ENCODE results near the gene MPG. TPM values are rescaled to one million over a fixed set of nuclear protein-coding genes. Genes with fewer than 3 reads are reported as not detected.
"Not testable (repeated sequence)": the region's sequence is repeated elsewhere in the genome, so short reads cannot be mapped to it uniquely, and the experiment has no call there.

MPG gene
- total RNA-seq, 2 donors from 2014 or later = 45.6 to 51.9 TPM

GRCh38 chr16:42069-42457 lies 36.0 kb upstream of the MPG start:
- ATAC-seq (replicated peaks) = no peak
- Mint-ChIP-seq H3K27ac (no peak overlapping the region), H3K9me3 (no peaks in the 10 kb centered on the region), H3K4me1 (peaks cover 10% of the 10 kb centered on the region), H3K36me3 (ENCODE audit: low read depth) (peaks cover 66% of the 10 kb centered on the region), H3K4me3 (no peak overlapping the region), H3K27me3 (no peaks in the 10 kb centered on the region)

GRCh38 chr16:42691-43090 lies 35.3 kb upstream of the MPG start:
- H3K4me1 Mint-ChIP-seq = peaks cover 10% of the 10 kb centered on the region
- H3K9me3 Mint-ChIP-seq = no peaks in the 10 kb centered on the region
- H3K4me3 Mint-ChIP-seq = no peak overlapping the region
- no peaks in the 10 kb centered on the region for H3K27me3 Mint-ChIP-seq
- H3K36me3 Mint-ChIP-seq (ENCODE audit: low read depth) = peaks cover 72% of the 10 kb centered on the region
- no peak for ATAC-seq (replicated peaks)
- H3K27ac Mint-ChIP-seq = no peak overlapping the region

- H3K4me1 Mint-ChIP-seq = peaks cover 10% of the 10 kb centered on the region
- H3K4me3 Mint-ChIP-seq = no peak overlapping the region
- no peak overlapping the region for H3K27ac Mint-ChIP-seq
- no peak for ATAC-seq (replicated peaks)
- peaks cover 78% of the 10 kb centered on the region for H3K36me3 Mint-ChIP-seq (ENCODE audit: low read depth)
- H3K9me3 Mint-ChIP-seq = no peaks in the 10 kb centered on the region
- no peaks in the 10 kb centered on the region for H3K27me3 Mint-ChIP-seq
Measured at GRCh38 chr16:43294-43693, 34.7 kb upstream of the MPG start.

- ATAC-seq (replicated peaks) = no peak
- Mint-ChIP-seq H3K9me3 (no peaks in the 10 kb centered on the region), H3K4me1 (peaks cover 6% of the 10 kb centered on the region), H3K27me3 (no peaks in the 10 kb centered on the region), H3K27ac (no peak overlapping the region), H3K4me3 (no peak overlapping the region), H3K36me3 (ENCODE audit: low read depth) (peaks cover 86% of the 10 kb centered on the region)
Measured at GRCh38 chr16:44655-45054, 33.4 kb upstream of the MPG start.

GRCh38 chr16:45454-45853 lies 32.6 kb upstream of the MPG start:
- Mint-ChIP-seq H3K4me3 (no peak overlapping the region), H3K27me3 (no peaks in the 10 kb centered on the region), H3K36me3 (ENCODE audit: low read depth) (peaks cover 94% of the 10 kb centered on the region), H3K27ac (no peak overlapping the region), H3K9me3 (no peaks in the 10 kb centered on the region), H3K4me1 (peaks cover 11% of the 10 kb centered on the region)
- ATAC-seq (replicated peaks) = no peak

GRCh38 chr16:46510-46909 lies 31.5 kb upstream of the MPG start:
- H3K4me3 Mint-ChIP-seq; H3K9me3 Mint-ChIP-seq; H3K27me3 Mint-ChIP-seq; H3K27ac Mint-ChIP-seq; ATAC-seq (replicated peaks): not testable (repeated sequence)
- peaks cover 11% of the 10 kb centered on the region for H3K4me1 Mint-ChIP-seq
- peaks cover 100% of the 10 kb centered on the region for H3K36me3 Mint-ChIP-seq (ENCODE audit: low read depth)

GRCh38 chr16:47234-47633 lies 30.8 kb upstream of the MPG start:
- peaks cover 98% of the 10 kb centered on the region for H3K36me3 Mint-ChIP-seq (ENCODE audit: low read depth)
- no peak overlapping the region for H3K4me3 Mint-ChIP-seq
- H3K4me1 Mint-ChIP-seq = peaks cover 5% of the 10 kb centered on the region
- H3K27me3 Mint-ChIP-seq = no peaks in the 10 kb centered on the region
- H3K9me3 Mint-ChIP-seq = no peaks in the 10 kb centered on the region
- no peak overlapping the region for H3K27ac Mint-ChIP-seq
- no peak for ATAC-seq (replicated peaks)

GRCh38 chr16:50769-51591 lies 27.0 kb upstream of the MPG start:
- Mint-ChIP-seq H3K4me3 (peak overlapping the region; percentile 89), H3K27ac (no peak overlapping the region), H3K27me3 (no peaks in the 10 kb centered on the region), H3K9me3 (no peaks in the 10 kb centered on the region), H3K4me1 (peaks cover 5% of the 10 kb centered on the region), H3K36me3 (ENCODE audit: low read depth) (peaks cover 76% of the 10 kb centered on the region)
- ATAC-seq (replicated peaks) = no peak

- H3K27me3 Mint-ChIP-seq = no peaks in the 10 kb centered on the region
- peaks cover 69% of the 10 kb centered on the region for H3K36me3 Mint-ChIP-seq (ENCODE audit: low read depth)
- H3K4me3 Mint-ChIP-seq = peak within 1 kb of the TSS; percentile 89
- no peaks in the 10 kb centered on the region for H3K9me3 Mint-ChIP-seq
- ATAC-seq (replicated peaks) = peak; percentile 99
- H3K27ac Mint-ChIP-seq = peak within 1 kb of the TSS; percentile 63
- peaks cover 12% of the 10 kb centered on the region for H3K4me1 Mint-ChIP-seq
Measured at GRCh38 chr16:53346-54236, 24.4 kb upstream of the MPG start, which contains the start of the genes POLR3K and SNRNP25. POLR3K (minus strand) TSS chr16:53608; CDS start chr16:53586, 22 bp downstream. SNRNP25 (plus strand) TSS chr16:53828; CDS start chr16:54017, 189 bp downstream.

- ATAC-seq (replicated peaks) = no peak
- H3K9me3 Mint-ChIP-seq = no peaks in the 10 kb centered on the region
- no peaks in the 10 kb centered on the region for H3K27me3 Mint-ChIP-seq
- peak overlapping the region; percentile 63 for H3K27ac Mint-ChIP-seq
- H3K4me3 Mint-ChIP-seq = peak overlapping the region; percentile 89
- H3K4me1 Mint-ChIP-seq = peaks cover 12% of the 10 kb centered on the region
- H3K36me3 Mint-ChIP-seq (ENCODE audit: low read depth) = peaks cover 63% of the 10 kb centered on the region
Measured at GRCh38 chr16:54237-54581, 23.8 kb upstream of the MPG start.

- Mint-ChIP-seq H3K4me3 (peak overlapping the region; percentile 89), H3K36me3 (ENCODE audit: low read depth) (peaks cover 48% of the 10 kb centered on the region), H3K27ac (no peak overlapping the region), H3K4me1 (peaks cover 7% of the 10 kb centered on the region), H3K27me3 (peaks cover 2% of the 10 kb centered on the region), H3K9me3 (no peaks in the 10 kb centered on the region)
- ATAC-seq (replicated peaks) = no peak
Measured at GRCh38 chr16:55571-56136, 22.4 kb upstream of the MPG start.

- no peak for ATAC-seq (replicated peaks)
- peaks cover 4% of the 10 kb centered on the region for H3K27me3 Mint-ChIP-seq
- no peak overlapping the region for H3K27ac Mint-ChIP-seq
- H3K4me3 Mint-ChIP-seq = peak overlapping the region; percentile 89
- H3K4me1 Mint-ChIP-seq = peaks cover 7% of the 10 kb centered on the region
- peaks cover 41% of the 10 kb centered on the region for H3K36me3 Mint-ChIP-seq (ENCODE audit: low read depth)
- H3K9me3 Mint-ChIP-seq = no peaks in the 10 kb centered on the region
Measured at GRCh38 chr16:56231-56927, 21.6 kb upstream of the MPG start.

GRCh38 chr16:57711-58110 lies 20.3 kb upstream of the MPG start:
- Mint-ChIP-seq H3K27ac (peak overlapping the region; percentile 38), H3K4me1 (peaks cover 7% of the 10 kb centered on the region), H3K9me3 (no peaks in the 10 kb centered on the region), H3K4me3 (no peak overlapping the region), H3K36me3 (ENCODE audit: low read depth) (peaks cover 35% of the 10 kb centered on the region), H3K27me3 (peaks cover 4% of the 10 kb centered on the region)
- no peak for ATAC-seq (replicated peaks)

Measured in activated T-helper 17 cell treated with anti-CD3 and anti-CD28 coated beads, Interleukin-2, amount 50 U/mL, for 72 hours (primary cell).